Stimulated activated CD8-positive, alpha-beta memory T cell treated with anti-CD3 and anti-CD28 coated beads, Interleukin-7, amount 100 ng/mL, for 48 hours (primary cell): ENCODE data around the gene ESPNL.

ENCODE experiments used
- DNase-seq, 2 donors: peaks; one replicate each; pipeline ENCODE4 v3.0.0-alpha.2; 2020; ENCODE audit warnings: low read depth in 1 of 2; ENCODE audit errors: extremely low read depth in 1 of 2

Gene ESPNL

DNA sequence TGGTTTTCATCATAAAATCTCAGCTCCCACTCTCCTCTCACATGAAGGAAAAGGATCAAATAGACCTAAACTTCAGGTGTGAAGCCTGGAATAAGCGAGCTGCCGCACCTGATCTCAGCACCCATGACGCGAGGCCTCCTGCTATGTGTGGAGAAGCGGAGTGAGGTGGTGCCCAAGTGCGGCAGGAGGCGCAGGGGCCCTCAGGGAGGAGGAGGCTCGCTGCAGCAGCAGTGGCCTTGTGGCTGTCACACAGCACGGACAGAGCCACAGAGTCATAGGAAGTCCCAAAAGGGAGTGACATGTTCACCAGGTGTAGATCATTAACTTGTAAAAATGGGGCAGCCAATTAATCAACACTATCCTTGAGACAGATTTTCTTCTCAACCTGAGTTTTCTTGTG, 30.3 kb upstream of the ESPNL start:
- no peak for DNase-seq

GRCh38 chr2:238075397-238075796, 24.7 kb upstream of the ESPNL start:
- DNase-seq, result no peak

DNA sequence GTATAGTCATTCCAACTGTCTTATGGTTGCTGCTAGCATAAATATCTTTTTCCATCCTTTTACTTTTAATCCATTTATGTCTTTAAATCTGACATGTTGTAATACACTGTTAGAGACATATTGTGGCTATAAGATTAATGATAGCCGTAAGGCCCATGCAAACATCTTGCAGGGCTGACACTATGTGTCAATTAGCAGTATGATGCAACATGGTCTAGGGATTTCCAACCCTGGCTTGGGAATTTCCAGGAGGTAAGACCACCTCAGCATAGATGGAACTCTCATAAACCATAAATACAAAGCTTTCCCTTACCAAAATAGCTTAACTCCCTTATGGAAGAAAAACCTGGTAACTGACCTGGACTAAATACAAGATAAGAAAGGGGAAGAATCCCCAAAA, 22.8 kb upstream of the ESPNL start:
- no peak for DNase-seq

- no peak for DNase-seq
Observed at GRCh38 chr2:238079874-238080327, 20.2 kb upstream of the ESPNL start.

DNA sequence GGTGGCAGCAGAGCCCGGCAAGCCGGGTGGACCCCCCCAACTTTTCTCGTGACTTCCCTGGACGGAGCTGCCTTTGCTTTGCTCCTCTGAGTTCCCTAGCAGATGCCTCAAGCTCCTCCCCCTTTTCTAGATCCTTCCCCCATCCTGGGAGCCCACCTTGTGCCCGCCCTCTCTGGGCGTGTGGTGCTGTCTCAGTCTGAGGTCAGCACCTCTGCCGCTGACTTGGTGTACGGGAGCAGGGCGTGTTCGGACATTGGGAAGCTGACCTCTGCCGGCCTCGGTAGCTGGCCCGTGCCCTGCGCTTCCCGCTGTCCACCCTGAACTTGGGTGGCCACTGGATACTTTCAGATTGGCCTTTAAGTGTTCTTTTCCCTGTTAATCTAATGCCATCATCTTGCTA, 19.6 kb upstream of the ESPNL start:
- DNase-seq, result no peak

GRCh38 chr2:238081150-238081549, 19.0 kb upstream of the ESPNL start:
- DNase-seq, result no peak

DNA sequence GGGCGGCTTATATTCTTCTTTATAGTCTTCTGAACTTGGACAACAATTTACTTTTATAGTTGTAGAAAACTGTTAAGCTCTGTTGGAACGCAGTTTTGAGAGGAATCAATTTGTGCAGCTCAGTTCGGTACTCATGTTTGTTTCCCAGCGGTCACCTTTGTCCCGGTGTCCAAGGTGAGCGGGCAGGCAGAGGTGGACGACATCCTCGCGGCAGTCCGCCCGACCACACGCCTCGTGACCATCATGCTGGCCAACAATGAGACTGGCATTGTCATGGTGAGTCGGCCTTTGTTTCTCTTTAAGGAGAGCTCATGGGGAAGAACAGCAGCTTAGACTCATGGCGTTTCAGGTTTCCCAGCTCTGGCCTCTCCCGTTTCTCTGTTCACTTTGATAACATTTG, 18.6 kb upstream of the ESPNL start:
- DNase-seq, result no peak

GRCh38 chr2:238082151-238082550, 18.0 kb upstream of the ESPNL start:
- DNase-seq, result no peak

DNA sequence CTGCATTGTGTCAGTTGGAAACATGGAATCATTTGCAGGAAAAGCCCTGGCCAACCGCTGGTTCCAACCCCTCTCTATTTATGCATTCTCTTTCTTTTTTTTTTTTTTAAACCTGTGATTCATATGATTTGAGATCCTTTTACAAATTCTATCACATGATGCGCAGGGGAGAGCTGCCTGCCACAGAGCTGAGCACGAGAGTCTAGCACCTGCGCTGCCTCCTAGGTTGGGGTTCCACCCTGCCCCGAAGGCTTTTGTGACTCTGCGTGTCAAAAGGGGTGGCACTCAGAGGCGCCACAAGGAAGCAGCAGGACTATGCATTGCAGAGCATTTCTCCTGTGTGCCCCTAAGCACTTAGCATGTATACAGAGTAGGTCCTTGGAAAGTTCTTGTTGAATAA, 17.3 kb upstream of the ESPNL start:
- no peak for DNase-seq

DNA sequence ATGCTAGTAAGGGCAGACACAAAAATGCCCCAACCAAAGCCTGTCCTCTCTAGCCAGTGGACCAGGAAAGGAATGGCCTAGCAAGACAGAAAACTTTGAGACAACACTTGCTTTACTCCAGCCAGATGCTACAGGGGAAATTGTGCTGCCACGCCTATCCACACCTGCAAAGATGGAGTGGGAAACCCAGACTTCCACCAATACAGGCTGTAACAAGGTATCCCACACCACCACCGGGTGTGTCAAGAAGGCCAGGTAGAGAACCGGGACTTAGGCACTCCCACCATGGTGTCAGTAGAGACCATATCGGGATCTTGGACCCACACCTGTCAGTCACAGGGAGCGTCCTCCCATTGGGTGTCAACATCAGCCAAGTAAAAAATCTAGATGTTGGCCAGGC, 16.2 kb upstream of the ESPNL start:
- no peak for DNase-seq

DNA sequence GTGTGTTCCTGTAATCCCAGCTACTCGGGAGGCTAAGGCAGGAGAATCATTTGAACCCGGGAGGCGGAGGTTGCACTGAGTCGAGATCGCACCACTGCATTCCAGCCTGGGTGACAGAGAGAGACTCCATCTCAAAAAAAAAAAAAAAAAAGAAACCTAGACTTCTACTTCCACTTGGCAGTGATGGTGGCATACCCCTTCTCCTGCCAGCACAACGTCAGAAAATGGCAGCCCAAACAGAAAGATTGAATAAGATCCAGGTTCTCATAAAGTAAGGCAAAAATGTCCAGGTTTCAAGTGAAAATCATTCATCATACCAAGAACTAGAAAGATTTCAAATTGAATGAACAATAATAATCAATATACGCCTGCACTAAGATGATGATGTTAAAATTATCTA, 15.4 kb upstream of the ESPNL start:
- no peak for DNase-seq

DNA sequence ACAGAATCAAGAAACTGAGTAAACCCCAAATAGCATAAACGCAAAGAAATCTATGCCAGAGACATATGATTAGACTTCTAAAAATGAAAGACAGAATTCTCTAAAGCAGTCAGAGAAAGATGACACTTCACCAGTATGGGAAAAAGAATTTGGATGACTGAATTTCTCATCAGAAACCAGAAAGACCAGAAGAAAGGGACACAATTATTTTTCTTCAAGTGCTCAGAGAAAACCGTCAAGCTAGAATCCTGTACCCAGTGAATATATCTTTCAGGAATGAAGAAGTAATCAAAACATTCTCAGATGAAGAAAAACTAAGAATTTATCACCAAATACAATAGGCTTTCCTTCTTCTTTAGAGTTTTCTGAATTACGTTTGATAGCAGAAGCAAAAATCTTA, 14.2 kb upstream of the ESPNL start:
- no peak for DNase-seq

DNA sequence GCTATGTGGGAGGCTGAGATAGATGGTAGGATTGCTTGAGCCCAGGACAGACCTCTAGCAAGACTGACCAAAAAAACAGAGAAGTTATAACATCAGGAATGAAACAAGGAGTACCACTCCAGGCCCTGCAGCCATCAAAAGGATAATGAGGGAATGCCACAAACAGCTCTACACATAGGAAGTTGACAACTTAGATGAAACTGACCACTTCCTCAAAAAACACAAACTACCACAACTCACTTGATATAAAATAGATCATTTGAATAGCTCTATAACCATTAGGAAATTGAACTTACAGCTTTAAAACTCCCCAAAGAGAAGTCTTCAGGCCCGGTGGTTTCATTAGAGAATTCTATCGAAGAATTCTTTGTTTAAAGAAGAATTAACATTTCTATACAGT, 12.9 kb upstream of the ESPNL start:
- no peak for DNase-seq

GRCh38 chr2:238090887-238091286, 9.3 kb upstream of the ESPNL start:
- no peak for DNase-seq

GRCh38 chr2:238091436-238092060, 8.6 kb upstream of the ESPNL start:
- no peak for DNase-seq

DNA sequence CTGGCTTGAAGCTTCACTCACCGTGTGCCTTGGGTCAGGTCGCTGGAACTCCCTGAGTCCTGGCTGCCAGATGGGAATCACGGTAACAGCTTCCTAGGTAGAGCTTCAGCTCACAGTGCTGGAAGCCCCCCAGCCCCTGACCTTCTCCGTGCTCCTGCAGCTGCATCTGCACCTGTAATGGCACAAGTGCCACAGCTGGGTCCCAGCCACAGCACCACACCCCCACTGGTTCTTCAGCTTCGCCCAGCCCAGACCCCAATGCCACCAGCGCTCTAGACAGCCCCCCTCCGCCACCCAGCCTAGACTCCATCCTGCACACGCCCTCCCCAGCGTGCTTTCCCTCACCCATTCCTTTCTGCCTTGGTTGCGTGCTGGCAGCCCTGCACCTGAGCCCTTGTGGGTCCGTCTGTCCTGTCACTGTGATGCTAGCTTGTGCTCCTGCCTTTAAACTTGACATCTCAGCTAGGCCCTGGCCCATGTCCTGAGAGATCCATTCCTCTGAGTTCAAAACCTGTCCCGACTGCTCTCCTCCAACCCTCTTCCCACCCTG, 7.6 kb upstream of the ESPNL start:
- DNase-seq, result no peak

GRCh38 chr2:238093181-238094140, 6.7 kb upstream of the ESPNL start:
- no peak for DNase-seq

- DNase-seq, result no peak
Observed at GRCh38 chr2:238094438-238095022, 5.6 kb upstream of the ESPNL start.

DNA sequence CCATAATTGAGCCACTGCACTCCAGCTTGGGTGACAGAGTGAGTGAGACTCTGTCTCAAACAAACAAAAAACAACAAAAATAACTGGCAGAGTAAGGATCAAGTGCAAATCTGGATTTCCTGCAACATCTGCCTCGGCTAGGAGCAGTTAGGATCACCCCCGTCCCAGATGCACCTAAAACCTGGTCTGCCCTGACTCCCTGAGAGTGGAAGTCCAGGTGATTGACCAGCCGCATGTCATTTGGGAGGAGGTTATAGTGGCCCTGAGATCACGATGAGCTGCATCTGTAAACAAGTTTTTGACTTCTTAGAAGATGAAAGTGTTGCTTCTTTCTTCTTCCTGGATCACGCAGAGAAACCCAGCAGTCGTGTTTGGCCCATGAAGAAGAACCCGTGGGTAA, 5.0 kb upstream of the ESPNL start:
- no peak for DNase-seq

GRCh38 chr2:238096311-238097011, 3.7 kb upstream of the ESPNL start:
- no peak for DNase-seq
